ENCODE measurements around the gene SYT13.

Gene SYT13

GRCh38 chr11:45246241-45246640 lies 39.9 kb downstream of the SYT13 start:
- no peak for TF ChIP-seq REST (IDR thresholded peaks at IDR 0.05; ENCODE audit: low read depth)
- TF ChIP-seq RAD21 (IDR thresholded peaks at IDR 0.05; ENCODE audit: low read depth): no peak
- TF ChIP-seq CEBPB (IDR thresholded peaks at IDR 0.05): no peak
- TF ChIP-seq NFIC (IDR thresholded peaks at IDR 0.05): no peak
- TF ChIP-seq ZBTB7A (IDR thresholded peaks at IDR 0.05; ENCODE audit: low read depth): no peak
- TF ChIP-seq YY1 (IDR thresholded peaks at IDR 0.05; ENCODE audit: low read depth): no peak
- no peak for TF ChIP-seq TEAD4 (IDR thresholded peaks at IDR 0.05)
- TF ChIP-seq USF1 (IDR thresholded peaks at IDR 0.05): no peak
- TF ChIP-seq CREB1 (IDR thresholded peaks at IDR 0.05; ENCODE audit: low read depth): no peak
- TF ChIP-seq EP300 (IDR thresholded peaks at IDR 0.05; ENCODE audit: borderline replicate concordance): no peak
- TF ChIP-seq TCF12 (IDR thresholded peaks at IDR 0.05; ENCODE audit: low read depth): no peak
- no peak for TF ChIP-seq MAX (IDR thresholded peaks at IDR 0.05)
- no peak for TF ChIP-seq FOXM1 (IDR thresholded peaks at IDR 0.05; ENCODE audit: borderline replicate concordance, low read depth)

GRCh38 chr11:45245218-45246045 lies 40.7 kb downstream of the SYT13 start:
- TF ChIP-seq TCF12 (IDR thresholded peaks at IDR 0.05; ENCODE audit: low read depth) (no peak), REST (IDR thresholded peaks at IDR 0.05; ENCODE audit: low read depth) (no peak), EP300 (IDR thresholded peaks at IDR 0.05; ENCODE audit: borderline replicate concordance) (no peak), USF1 (IDR thresholded peaks at IDR 0.05) (no peak), FOXM1 (IDR thresholded peaks at IDR 0.05; ENCODE audit: borderline replicate concordance, low read depth) (no peak), EGR1 (IDR thresholded peaks at IDR 0.05) (no peak), TEAD4 (IDR thresholded peaks at IDR 0.05) (no peak)

- no peak for TF ChIP-seq TCF12 (IDR thresholded peaks at IDR 0.05; ENCODE audit: low read depth)
- no peak for TF ChIP-seq ZBTB7A (IDR thresholded peaks at IDR 0.05; ENCODE audit: low read depth)
- no peak for TF ChIP-seq YY1 (IDR thresholded peaks at IDR 0.05; ENCODE audit: low read depth)
- no peak for TF ChIP-seq EGR1 (IDR thresholded peaks at IDR 0.05)
- no peak for TF ChIP-seq MAX (IDR thresholded peaks at IDR 0.05)
- TF ChIP-seq NFIC (IDR thresholded peaks at IDR 0.05): no peak
- no peak for TF ChIP-seq TEAD4 (IDR thresholded peaks at IDR 0.05)
- TF ChIP-seq TAF1 (IDR thresholded peaks at IDR 0.05; ENCODE audit: low read depth): no peak
- no peak for TF ChIP-seq EP300 (IDR thresholded peaks at IDR 0.05; ENCODE audit: borderline replicate concordance)
- TF ChIP-seq FOXM1 (IDR thresholded peaks at IDR 0.05; ENCODE audit: borderline replicate concordance, low read depth): no peak
- no peak for TF ChIP-seq CREB1 (IDR thresholded peaks at IDR 0.05; ENCODE audit: low read depth)
- no peak for TF ChIP-seq CEBPB (IDR thresholded peaks at IDR 0.05)
Observed at GRCh38 chr11:45243967-45244366, 42.2 kb downstream of the SYT13 start.

- no peak for TF ChIP-seq ZBTB7A (IDR thresholded peaks at IDR 0.05; ENCODE audit: low read depth)
- TF ChIP-seq TEAD4 (IDR thresholded peaks at IDR 0.05): no peak
- no peak for TF ChIP-seq FOXM1 (IDR thresholded peaks at IDR 0.05; ENCODE audit: borderline replicate concordance, low read depth)
- no peak for TF ChIP-seq CREB1 (IDR thresholded peaks at IDR 0.05; ENCODE audit: low read depth)
Observed at GRCh38 chr11:45239733-45240132, 46.4 kb downstream of the SYT13 start.

- TF ChIP-seq MAX (IDR thresholded peaks at IDR 0.05): no peak
- TF ChIP-seq RAD21 (IDR thresholded peaks at IDR 0.05; ENCODE audit: low read depth): no peak
- TF ChIP-seq USF1 (IDR thresholded peaks at IDR 0.05): no peak
- TF ChIP-seq ZBTB7A (IDR thresholded peaks at IDR 0.05; ENCODE audit: low read depth): no peak
- TF ChIP-seq FOXM1 (IDR thresholded peaks at IDR 0.05; ENCODE audit: borderline replicate concordance, low read depth): no peak
- no peak for TF ChIP-seq CREB1 (IDR thresholded peaks at IDR 0.05; ENCODE audit: low read depth)
- no peak for TF ChIP-seq EGR1 (IDR thresholded peaks at IDR 0.05)
- TF ChIP-seq EP300 (IDR thresholded peaks at IDR 0.05; ENCODE audit: borderline replicate concordance): no peak
- TF ChIP-seq YY1 (IDR thresholded peaks at IDR 0.05; ENCODE audit: low read depth): no peak
- no peak for TF ChIP-seq CEBPB (IDR thresholded peaks at IDR 0.05)
- no peak for TF ChIP-seq TEAD4 (IDR thresholded peaks at IDR 0.05)
Observed at GRCh38 chr11:45238724-45239123, 47.4 kb downstream of the SYT13 start.

All from Ishikawa (cell line).